Activated CD8-positive, alpha-beta memory T cell treated with anti-CD3 and anti-CD28 coated beads for 48 hours (primary cell): ENCODE results near the gene TIMM44.
"Not testable (repeated sequence)": the region's sequence is repeated elsewhere in the genome, so short reads cannot be mapped to it uniquely, and the experiment has no call there.

Experiments used
- DNase-seq, 3 experiments: peaks; one replicate each; pipeline ENCODE4 v3.0.0-alpha.2; 2020; ENCODE audit warnings: low read depth in 2 of 3, low spot score in 2 of 3

Gene TIMM44

GRCh38 chr19:7953060-7953459, 9.6 kb upstream of the TIMM44 start:
- DNase-seq = no peak

GRCh38 chr19:7947939-7948338, 4.5 kb upstream of the TIMM44 start:
- no peak for DNase-seq

- peak; percentile 48 to 83 (median 77) for DNase-seq
Measured at GRCh38 chr19:7944177-7944761, 803 bp upstream of the TIMM44 start.

- DNase-seq = no peak
Measured at GRCh38 chr19:7942981-7943443, 454 bp downstream of the TIMM44 start.

GRCh38 chr19:7941895-7942596, 1.4 kb downstream of the TIMM44 start:
- DNase-seq = no peak

GRCh38 chr19:7940841-7941240, 2.6 kb downstream of the TIMM44 start:
- no peak for DNase-seq

GRCh38 chr19:7934766-7935165, 8.7 kb downstream of the TIMM44 start:
- no peak for DNase-seq

- no peak for DNase-seq
Measured at GRCh38 chr19:7933828-7934725, 9.4 kb downstream of the TIMM44 start.

- DNase-seq = no peak
Measured at GRCh38 chr19:7933411-7933810, 10.1 kb downstream of the TIMM44 start.

GRCh38 chr19:7932930-7933300, 10.6 kb downstream of the TIMM44 start:
- no peak for DNase-seq

- no peak for DNase-seq
Measured at GRCh38 chr19:7932276-7932929, 11.1 kb downstream of the TIMM44 start.

GRCh38 chr19:7931221-7932061, 12.0 kb downstream of the TIMM44 start:
- DNase-seq = no peak

- DNase-seq = no peak
Measured at GRCh38 chr19:7930765-7931164, 12.7 kb downstream of the TIMM44 start.

- DNase-seq = not testable (repeated sequence)
Measured at GRCh38 chr19:7930030-7930429, 13.4 kb downstream of the TIMM44 start.

GRCh38 chr19:7928741-7929701, 14.4 kb downstream of the TIMM44 start:
- DNase-seq = peak; percentile 53 to 56 (median 56)

GRCh38 chr19:7928334-7928706, 15.1 kb downstream of the TIMM44 start:
- no peak for DNase-seq

- no peak for DNase-seq
Measured at GRCh38 chr19:7927605-7928333, 15.7 kb downstream of the TIMM44 start.

- DNase-seq = no peak
Measured at GRCh38 chr19:7926727-7927604, 16.5 kb downstream of the TIMM44 start.
